ENCODE measurements around the gene KITLG. TPM values are rescaled to one million over a fixed set of nuclear protein-coding genes. Genes with fewer than 3 reads are reported as not detected.

Gene KITLG
- total and polyA plus RNA-seq, 2 experiments from 2014 or later = 3.1 to 10.7 TPM

DNA sequence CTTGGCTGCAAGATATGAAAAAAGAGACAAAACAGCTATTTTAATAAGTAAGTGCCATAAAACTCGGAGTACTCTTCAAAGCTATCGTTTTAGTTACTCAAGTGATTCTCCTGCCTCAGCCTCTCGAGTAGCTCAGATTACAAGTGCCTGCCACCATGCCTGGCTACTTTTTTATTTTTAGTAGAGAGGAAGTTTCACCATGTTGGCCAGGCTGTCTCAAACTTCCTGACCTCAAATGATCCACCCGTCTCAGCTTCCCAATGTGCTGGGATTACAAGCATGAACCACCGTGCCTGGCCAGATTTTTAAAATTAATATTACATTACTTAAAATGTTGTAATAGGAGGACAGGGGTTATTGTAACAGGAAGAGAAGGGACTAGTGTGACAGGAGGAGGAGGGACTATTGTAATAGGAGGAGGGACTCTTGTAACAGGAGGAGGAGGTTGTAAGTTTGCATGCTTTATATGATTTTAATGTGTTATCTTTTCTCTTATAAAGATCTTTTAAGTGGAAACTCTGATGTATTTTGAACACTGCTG lies 61.3 kb downstream of the KITLG start (continued):
- TF ChIP-seq, protein P1, sequence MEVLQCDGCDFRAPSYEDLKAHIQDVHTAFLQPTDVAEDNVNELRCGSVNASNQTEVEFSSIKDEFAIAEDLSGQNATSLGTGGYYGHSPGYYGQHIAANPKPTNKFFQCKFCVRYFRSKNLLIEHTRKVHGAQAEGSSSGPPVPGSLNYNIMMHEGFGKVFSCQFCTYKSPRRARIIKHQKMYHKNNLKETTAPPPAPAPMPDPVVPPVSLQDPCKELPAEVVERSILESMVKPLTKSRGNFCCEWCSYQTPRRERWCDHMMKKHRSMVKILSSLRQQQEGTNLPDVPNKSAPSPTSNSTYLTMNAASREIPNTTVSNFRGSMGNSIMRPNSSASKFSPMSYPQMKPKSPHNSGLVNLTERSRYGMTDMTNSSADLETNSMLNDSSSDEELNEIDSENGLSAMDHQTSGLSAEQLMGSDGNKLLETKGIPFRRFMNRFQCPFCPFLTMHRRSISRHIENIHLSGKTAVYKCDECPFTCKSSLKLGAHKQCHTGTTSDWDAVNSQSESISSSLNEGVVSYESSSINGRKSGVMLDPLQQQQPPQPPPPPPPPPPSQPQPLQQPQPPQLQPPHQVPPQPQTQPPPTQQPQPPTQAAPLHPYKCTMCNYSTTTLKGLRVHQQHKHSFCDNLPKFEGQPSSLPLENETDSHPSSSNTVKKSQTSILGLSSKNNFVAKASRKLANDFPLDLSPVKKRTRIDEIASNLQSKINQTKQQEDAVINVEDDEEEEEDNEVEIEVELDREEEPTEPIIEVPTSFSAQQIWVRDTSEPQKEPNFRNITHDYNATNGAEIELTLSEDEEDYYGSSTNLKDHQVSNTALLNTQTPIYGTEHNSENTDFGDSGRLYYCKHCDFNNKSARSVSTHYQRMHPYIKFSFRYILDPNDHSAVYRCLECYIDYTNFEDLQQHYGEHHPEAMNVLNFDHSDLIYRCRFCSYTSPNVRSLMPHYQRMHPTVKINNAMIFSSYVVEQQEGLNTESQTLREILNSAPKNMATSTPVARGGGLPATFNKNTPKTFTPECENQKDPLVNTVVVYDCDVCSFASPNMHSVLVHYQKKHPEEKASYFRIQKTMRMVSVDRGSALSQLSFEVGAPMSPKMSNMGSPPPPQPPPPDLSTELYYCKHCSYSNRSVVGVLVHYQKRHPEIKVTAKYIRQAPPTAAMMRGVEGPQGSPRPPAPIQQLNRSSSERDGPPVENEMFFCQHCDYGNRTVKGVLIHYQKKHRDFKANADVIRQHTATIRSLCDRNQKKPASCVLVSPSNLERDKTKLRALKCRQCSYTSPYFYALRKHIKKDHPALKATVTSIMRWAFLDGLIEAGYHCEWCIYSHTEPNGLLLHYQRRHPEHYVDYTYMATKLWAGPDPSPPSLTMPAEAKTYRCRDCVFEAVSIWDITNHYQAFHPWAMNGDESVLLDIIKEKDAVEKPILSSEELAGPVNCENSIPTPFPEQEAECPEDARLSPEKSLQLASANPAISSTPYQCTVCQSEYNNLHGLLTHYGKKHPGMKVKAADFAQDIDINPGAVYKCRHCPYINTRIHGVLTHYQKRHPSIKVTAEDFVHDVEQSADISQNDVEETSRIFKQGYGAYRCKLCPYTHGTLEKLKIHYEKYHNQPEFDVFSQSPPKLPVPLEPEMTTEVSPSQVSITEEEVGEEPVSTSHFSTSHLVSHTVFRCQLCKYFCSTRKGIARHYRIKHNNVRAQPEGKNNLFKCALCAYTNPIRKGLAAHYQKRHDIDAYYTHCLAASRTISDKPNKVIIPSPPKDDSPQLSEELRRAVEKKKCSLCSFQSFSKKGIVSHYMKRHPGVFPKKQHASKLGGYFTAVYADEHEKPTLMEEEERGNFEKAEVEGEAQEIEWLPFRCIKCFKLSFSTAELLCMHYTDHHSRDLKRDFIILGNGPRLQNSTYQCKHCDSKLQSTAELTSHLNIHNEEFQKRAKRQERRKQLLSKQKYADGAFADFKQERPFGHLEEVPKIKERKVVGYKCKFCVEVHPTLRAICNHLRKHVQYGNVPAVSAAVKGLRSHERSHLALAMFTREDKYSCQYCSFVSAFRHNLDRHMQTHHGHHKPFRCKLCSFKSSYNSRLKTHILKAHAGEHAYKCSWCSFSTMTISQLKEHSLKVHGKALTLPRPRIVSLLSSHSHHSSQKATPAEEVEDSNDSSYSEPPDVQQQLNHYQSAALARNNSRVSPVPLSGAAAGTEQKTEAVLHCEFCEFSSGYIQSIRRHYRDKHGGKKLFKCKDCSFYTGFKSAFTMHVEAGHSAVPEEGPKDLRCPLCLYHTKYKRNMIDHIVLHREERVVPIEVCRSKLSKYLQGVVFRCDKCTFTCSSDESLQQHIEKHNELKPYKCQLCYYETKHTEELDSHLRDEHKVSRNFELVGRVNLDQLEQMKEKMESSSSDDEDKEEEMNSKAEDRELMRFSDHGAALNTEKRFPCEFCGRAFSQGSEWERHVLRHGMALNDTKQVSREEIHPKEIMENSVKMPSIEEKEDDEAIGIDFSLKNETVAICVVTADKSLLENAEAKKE (CRISPR knock-in tag; IDR thresholded peaks at IDR 0.05) = no peak
- no peak for TF ChIP-seq ZNF114 (CRISPR knock-in tag; IDR thresholded peaks at IDR 0.05)

DNA sequence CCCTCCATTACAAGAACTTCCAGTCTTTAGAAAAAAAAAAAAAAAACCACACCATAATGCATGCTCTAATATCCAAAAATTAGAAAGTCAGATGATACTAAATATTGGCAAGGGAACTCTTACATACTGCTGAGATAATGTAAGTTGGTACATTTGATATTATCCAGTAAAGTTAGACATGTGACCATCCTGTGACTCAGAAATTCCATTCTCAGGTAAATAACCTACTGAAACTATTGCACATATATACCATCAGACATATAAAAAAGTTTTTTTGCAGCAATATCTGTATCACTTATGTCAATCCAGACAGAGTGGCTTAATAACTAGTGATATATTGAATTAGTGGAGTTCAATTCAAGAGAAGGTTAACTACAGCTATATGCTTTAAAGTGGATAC lies 63.5 kb downstream of the KITLG start:
- DNase-seq (ENCODE audit: low spot score) = no peak
- no peaks in the 10 kb centered on the region for H3K79me2 ChIP-seq (replicated peaks; ENCODE audit: insufficient read depth)
- H3K36me3 Mint-ChIP-seq (ENCODE audit: low read depth) = no peaks in the 10 kb centered on the region

More for the DNA sequence above, 63.5 kb downstream of the KITLG start:
- H3K4me3 Mint-ChIP-seq = no peak overlapping the region
- Histone ChIP-seq H4K20me1 (replicated peaks; ENCODE audit: insufficient read depth) (no peaks in the 10 kb centered on the region), H3K27me3 (ENCODE audit: insufficient read depth) (no peaks in the 10 kb centered on the region), H3K4me1 (ENCODE audit: insufficient read depth) (no peaks in the 10 kb centered on the region), H3F3A (replicated peaks; ENCODE audit: low read depth) (no peaks in the 10 kb centered on the region), H3K27ac (ENCODE audit: low read depth) (no peak overlapping the region), H3K4me3 (no peak overlapping the region), H3K9me2 (ENCODE audit: insufficient read depth) (no peaks in the 10 kb centered on the region), H3K4me2 (no peak overlapping the region), H3K36me3 (ENCODE audit: insufficient read depth) (no peaks in the 10 kb centered on the region), H2AFZ (no peak overlapping the region)
- no peaks in the 10 kb centered on the region for H3K4me1 Mint-ChIP-seq
- H3K27me3 Mint-ChIP-seq (ENCODE audit: insufficient read depth, low read depth, poor library complexity) = no peaks in the 10 kb centered on the region
- ATAC-seq = no peak
- H3K9me3 Mint-ChIP-seq = no peaks in the 10 kb centered on the region
- TF ChIP-seq POLR2AphosphoS5 (IDR thresholded peaks at IDR 0.05; ENCODE audit: low read depth) (no peak), JUNB (IDR thresholded peaks at IDR 0.05; ENCODE audit: unreplicated experiment) (no peak), STAT1 (IDR thresholded peaks at IDR 0.05; ENCODE audit: unreplicated experiment) (no peak), CREB1 (CRISPR knock-in tag; IDR thresholded peaks at IDR 0.05; ENCODE audit: low read depth) (no peak), NANOG (IDR thresholded peaks at IDR 0.05; ENCODE audit: borderline replicate concordance) (no peak), ZNF331 (CRISPR knock-in tag; IDR thresholded peaks at IDR 0.05; ENCODE audit: low read depth) (no peak)
- TF ChIP-seq, protein P2, sequence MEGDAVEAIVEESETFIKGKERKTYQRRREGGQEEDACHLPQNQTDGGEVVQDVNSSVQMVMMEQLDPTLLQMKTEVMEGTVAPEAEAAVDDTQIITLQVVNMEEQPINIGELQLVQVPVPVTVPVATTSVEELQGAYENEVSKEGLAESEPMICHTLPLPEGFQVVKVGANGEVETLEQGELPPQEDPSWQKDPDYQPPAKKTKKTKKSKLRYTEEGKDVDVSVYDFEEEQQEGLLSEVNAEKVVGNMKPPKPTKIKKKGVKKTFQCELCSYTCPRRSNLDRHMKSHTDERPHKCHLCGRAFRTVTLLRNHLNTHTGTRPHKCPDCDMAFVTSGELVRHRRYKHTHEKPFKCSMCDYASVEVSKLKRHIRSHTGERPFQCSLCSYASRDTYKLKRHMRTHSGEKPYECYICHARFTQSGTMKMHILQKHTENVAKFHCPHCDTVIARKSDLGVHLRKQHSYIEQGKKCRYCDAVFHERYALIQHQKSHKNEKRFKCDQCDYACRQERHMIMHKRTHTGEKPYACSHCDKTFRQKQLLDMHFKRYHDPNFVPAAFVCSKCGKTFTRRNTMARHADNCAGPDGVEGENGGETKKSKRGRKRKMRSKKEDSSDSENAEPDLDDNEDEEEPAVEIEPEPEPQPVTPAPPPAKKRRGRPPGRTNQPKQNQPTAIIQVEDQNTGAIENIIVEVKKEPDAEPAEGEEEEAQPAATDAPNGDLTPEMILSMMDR (conservative IDR thresholded peaks at IDR 0.05; ENCODE audit: low read depth in 2 of 2) = no peak
- TF ChIP-seq, protein P1 (CRISPR knock-in tag; IDR thresholded peaks at IDR 0.05) = no peak
- H3K27ac Mint-ChIP-seq = no peak overlapping the region

All from GM23338 (cell line).